ENCODE results near the gene LGALS4.
"Not testable (repeated sequence)": the region's sequence is repeated elsewhere in the genome, so short reads cannot be mapped to it uniquely, and the experiment has no call there.

The LGALS4 gene

DNA sequence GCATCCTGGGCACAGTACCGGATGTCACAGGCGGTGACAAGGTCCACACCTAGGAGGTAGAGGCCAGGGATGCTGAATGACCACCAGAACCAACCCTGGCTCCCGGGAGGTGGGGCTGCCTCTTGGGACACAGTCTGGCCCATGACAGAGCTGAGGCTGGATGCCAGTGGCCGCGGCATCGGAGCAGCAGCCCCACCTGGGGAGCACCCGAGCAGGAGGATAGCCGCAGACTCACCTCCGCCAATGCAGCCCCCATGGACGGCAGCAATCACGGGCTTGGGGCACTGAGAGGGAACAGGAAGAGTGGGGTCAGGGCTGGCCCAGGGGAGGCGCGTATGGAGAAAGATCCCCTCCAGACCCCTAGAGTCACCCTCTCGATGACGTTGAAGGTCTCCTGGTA, 4.3 kb upstream of the LGALS4 start:
- no peak for DNase-seq

DNA sequence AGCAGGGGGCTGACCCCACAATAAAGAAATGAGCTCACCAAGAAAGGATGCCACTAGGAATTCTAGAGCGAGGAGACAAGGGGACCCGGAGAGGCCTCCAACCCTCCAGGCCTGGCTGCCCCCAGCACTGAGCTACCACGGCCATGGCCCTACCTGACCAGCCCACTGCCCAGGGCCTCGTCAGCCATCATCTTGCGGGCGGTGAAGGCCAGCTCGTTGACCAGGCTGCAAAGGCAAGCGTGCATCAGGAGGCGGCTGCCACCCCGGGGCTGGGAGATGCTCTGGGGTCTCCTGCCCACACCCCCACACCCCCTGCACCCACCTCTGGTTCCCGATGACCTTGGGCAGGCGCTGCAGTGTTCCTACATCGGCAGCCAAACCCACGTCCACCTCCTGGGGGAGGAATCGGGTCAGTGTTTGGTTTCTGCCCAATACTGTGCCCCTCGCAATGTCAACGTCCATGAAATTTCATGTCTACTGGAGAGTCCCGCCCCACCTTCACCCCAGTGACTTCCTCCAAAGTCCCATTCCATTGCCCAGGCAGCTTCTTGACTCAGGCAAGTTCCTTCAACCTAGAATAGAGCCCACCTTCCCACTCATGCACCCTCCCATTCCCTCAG, 3.5 kb upstream of the LGALS4 start:
- DNase-seq, result no peak

DNA sequence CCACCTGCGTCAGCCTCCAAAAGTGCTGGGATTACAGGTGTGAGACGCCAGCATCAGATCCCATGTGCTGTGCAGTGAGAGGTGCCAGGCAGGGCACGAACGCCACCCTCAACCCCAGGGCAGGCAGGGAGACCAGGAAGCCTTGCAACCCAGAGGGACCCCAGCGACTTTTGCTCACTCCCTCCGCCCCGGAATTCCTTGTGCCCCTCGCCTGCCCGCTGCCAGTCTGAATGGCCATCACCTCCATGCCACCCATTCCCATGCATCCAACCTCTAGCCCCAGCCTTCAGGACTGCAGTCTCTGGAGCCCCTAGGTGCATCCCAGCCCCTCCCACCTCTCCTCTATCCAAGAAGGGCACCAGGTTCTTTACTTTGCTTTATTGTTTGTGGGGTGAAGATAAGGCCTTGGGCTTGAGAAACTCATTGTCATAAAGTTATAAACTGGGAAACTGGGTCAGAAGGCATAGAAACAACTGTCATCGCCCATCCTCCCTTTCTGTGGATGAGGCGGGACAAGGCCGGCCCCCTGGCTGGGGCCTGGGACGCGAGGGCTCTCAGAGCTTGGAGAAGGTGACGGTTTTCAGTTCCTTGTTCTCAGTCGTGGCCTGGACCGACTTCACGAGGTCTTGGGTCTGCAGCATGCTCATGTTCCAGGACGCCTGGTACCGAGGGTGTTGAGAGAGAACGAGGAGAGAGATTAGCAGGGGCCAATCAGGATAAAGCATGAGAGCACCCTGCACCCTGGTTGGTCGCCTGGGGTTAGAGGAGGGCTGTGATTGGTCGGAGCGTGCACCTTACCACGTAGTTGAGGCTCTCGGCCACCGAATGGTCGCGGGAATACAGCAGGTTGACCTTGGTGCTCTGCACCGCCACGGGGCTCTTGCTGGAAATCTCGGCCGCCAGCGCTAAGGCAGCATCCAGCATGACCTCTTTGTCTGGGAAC, 2.6 kb upstream of the LGALS4 start:
- DNase-seq, result no peak

DNA sequence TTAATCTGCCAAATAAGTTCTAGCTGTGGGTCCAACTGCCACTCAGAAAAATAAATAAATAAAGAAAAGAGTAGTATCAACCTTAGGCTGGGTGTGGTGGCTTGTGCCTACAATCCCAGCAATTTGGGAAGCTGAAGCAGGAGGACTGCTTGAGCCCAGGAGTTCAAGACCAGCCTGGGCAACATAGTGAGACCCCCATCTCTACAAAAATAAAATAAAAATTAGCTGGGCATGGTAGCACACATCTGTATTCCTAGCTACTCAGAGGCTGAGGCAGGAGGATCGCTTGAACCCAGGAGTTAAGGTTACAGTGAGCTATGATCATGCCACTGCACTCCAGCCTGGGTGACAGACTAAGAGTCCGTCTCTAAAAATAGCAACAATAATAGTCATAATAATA, 1.2 kb upstream of the LGALS4 start:
- DNase-seq, result not testable (repeated sequence)

DNA sequence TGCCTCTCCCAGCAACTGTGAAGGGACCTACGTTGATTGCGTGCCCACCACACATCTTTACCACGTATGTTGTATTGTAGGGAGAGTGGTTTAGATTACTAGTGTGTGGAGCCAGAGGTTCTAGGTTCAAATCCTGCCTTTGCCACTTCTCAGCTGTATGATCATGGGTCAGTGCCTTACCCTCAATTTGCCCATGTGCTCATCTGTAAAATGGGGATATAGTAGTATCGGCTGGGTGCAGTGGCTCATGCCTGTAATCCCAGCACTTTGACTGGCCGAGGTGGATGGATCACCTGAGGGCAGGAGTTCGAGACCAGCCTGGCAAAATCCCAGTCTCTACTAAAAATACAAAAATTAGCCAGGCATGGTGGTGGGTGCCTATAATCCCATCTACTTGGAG, 578 bp upstream of the LGALS4 start:
- DNase-seq, result no peak

DNA sequence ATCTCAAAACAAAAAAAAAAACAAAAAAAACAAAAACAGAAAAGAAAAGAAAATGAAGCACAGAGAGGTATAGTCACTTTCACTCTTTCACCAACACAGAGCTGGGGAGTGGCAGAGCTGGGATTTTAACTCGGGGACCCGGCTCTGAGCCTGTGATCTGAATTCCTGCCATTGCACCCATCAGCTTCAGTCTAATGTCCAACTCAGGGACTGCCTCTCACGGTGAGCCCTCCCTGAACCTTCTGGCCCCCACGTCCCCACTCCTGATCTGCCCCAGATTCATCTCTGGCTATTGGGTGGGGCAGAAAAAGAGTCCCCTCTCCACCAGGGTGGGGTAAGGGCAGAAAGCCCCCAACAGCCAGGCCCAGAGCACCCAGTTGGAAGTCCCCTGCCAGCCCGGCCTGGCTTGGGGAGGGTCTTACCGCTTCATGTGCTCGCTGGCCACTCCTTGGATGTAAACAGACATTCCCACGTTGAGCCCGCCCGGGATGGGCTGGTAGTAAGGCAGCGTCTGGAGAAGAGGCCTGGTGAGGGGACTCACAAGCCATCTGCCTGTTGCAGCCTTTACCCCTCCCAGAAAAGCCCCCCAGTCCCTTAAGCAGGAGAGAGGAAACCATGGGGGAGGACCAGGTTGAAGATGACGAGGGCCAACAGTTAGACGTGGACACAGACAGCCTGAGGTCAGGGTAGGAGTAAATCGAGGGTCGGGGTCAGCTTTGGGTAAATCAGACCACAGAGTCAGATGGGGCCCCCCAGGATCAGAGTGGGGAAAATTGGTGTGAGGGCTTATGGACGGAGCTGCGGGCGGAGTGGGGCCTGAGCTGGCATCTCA, 520 bp downstream of the LGALS4 start:
- DNase-seq, result no peak

DNA sequence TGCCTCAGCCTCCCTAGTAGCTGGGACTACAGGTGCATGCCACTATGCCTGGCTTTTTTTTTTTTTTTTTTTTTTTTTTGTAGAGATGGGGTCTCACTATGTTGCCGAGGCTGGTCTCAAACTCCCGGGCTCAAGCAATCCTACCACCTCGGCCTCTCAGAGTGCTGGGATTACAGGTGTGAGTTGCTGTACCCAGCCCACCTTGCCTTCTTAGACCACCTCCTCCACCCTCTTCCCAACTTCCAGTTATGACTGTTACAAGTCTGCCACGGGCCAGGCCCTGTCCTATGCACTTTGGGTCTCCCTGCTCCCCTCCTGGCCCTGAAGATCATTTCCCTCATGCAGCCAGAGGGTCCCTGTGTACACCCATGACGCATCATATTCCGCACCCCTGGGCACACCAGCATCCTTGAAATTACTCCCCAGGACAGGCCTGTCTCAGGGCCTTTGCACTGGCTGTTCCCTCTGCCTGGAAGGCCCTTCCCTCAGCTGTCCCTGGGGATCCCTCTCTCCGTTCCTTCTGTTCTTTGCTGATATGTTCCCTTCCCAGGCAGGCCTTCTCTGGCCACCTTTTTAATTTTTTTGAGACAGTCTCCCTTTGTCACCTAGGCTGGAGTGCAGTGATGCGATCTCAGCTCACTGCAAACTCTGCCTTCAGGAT, 3.0 kb downstream of the LGALS4 start:
- DNase-seq, result no peak

DNA sequence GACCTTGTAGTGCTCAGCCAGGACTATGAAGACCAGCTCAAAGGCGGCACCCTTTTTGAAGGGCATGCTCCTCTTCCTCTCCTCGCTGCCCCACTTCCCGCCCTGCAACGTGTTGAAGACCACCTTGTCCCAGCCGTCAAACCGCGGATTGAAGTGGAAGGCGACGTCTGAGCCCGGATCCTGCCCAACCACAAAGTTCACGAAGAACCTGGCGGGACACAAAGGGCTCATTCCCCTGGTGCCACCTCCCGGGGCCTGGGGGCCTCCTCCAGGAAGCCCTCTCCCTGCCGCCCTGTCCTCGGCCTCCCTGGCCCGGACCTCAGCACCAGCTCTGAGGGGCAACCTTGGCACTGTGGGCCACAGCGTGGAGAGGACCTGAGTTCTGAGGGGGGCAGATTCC, 4.0 kb downstream of the LGALS4 start:
- DNase-seq, result no peak

DNA sequence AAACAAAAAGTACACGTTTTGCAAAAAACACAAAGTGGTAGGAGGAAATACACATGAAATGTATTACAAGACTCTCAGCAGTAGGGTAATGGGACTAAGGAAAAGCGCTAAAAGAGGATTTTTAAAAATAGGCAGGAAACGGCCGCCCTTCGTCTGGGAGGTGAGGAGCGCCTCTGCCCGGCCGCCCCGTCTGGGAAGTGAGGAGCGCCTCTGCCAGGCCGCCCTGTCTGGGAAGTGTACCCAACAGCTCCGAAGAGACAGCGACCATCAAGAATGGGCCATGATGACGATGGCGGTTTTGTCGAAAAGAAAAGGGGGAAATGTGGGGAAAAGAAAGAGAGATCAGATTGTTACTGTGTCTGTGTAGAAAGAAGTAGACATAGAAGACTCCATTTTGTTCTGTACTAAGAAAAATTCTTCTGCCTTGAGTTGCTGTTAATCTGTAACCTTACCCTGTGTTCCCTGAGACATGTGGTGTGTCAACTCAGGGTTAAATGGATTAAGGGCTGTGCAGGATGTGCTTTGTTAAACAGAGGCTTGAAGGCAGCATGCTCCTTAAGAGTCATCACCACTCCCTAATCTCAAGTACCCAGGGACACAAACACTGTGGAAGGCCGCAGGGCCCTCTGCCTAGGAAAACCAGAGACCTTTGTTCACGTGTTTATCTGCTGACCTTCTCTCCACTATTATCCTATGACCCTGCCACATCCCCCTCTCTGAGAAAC, 5.2 kb downstream of the LGALS4 start:
- DNase-seq, result not testable (repeated sequence)

DNA sequence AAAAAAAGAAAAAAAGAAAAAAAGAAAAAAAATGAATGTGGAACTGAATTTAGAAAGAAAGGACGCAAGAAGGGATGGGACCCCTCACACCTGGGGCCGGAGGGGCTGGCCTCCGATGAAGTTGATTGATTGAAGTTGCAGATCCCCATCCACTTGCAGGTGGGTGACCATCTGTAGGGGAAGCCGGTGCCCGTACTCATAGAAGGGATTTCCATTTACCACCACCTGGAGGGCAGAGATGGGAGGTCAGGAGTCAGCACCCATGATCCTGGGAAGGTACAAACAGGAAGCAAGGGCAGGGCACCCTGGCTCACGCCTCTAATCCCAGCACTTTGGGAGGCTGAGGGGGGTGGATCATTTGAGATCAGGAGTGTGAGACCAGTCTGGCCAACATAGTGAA, 6.4 kb downstream of the LGALS4 start:
- no peak for DNase-seq

DNA sequence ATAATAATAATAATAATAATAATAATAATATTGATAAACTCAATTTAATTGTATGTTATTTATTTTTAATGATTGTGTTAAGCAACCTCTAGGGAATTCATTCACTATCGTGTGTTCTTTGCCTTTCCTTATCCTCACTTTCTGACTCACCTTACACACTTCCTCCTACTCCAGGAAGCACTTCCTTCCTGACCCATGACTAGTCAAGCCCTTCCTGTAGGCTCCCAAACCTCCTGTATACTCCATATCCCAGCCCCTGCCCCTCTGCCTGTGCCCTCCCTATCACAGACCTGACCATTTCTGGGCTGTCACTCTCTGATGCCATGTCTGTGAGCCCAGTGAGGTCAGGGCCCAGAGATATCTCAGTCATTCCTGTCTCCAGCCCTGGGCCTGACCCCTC, 7.6 kb downstream of the LGALS4 start:
- DNase-seq, result no peak

DNA sequence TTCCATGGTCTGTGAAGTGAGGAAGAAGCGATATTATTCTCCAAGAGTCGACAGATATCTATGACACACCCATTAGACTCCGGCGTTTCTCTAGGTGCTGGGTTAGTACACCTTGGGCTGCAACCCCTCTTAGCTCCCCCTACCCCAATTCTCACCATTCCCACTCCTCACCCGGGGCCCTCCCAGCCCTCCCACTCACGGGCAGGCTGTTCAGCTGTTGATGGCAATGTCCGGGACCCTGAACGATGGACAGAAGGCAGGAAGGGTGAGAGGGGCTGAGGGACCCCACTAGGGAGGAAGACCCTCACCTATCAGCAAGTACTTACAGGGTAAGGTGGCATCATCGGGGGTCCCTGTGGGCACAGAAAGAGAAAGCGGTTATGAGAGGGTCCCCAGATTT, 9.2 kb downstream of the LGALS4 start:
- no peak for DNase-seq

DNA sequence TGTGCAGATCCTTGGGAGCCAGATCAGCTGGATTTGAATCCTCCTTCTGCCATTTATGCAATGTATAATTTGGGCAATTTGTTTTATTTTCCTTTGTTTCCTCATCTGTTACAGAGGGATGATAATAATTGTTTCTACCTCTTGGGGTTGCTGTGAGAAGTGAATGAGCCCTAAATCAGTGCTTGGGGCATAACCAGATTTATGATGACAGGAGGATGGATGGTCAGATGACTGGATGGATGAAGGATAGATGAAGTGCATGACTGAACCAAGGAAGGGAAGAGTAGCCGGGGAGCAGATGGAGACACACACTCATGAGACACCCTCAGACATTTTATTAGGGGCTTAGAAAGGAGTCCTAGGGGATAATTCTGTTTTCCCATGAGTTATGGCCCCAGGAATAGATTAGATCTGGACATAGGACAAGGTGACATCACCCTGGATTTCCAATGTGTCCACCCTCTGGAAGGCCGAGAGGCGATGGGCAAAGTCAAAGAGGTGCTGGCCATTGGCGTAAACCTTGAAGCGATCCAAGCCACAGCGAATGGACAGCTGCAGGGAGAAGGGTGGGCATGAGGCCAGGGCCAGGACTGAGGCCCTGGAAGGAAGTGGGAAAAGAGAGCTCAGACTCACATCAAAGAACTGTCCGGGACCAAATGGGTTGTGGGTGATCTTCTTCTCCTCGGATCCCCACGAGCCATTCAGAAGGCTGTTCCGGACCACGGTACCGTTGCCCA, 11.2 kb downstream of the LGALS4 start:
- DNase-seq, result no peak

DNA sequence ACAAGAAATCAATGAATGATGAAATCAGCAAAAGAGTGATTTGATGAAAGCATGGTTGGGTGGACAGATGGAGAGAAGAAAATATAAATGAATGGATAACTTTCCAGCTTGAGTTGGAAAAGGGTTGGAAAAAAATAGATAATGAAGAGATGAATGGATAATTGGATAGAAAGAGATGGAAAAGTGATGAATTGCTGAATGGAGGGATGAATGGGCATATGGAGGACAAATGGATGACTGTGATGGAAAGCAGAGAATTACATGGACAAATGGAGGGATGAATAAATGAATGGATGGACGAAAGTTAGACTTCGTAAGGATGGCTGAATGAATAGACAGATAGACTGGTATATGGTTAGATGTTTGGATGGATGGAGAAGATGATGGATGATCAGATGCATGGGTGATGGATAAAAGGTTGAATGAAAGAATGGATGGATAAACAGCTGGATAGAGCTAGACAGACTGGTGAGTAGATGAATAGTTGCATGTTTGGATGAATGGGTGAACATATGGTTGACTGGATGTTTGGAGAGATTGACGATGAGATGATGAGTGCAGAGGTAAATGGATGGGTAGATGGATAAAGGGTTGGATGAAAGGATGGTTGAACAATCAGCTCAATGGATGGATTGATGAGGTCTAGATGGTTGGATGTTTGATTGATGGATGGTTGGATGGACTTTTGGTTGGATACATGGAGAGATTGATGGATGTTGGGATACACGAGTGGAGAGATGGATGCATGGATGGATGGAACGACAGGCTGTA, 12.0 kb downstream of the LGALS4 start:
- DNase-seq, result no peak

DNA sequence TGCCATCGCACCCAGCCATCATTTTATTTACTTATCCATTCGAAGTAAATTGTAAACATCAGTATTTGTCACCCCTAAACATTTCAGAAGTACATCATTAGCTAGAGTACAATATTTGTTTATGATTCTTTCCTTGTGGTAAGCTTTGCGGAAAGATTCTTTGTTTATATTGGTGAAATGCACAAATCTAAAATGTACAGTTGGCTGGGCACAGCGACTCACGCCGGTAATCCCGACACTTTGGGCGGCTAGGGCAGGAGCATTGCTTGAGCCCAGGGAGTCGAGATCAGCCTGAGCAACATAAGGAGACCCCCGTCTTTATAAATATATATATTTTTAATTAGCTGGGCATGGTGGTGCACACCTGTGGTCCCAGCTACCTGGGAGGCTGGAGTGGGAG, 13.6 kb downstream of the LGALS4 start:
- no peak for DNase-seq

DNA sequence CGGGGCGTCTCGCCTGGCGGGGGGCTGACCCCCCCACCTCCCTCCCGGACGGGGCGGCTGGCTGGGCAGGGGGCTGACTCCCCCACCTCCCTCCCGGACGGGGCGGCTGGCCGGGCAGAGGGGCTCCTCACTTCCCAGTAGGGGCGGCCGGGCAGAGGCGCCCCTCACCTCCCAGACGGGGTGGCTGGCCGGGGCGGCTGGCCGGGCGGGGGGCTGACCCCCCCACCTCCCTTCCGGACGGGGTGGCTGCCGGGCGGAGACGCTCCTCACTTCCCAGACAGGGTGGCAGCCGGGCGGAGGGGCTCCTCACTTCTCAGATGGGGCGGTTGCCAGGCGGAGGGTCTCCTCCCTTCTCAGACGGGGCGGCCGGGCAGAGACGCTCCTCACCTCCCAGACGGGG, 15.0 kb downstream of the LGALS4 start:
- not testable (repeated sequence) for DNase-seq

DNA sequence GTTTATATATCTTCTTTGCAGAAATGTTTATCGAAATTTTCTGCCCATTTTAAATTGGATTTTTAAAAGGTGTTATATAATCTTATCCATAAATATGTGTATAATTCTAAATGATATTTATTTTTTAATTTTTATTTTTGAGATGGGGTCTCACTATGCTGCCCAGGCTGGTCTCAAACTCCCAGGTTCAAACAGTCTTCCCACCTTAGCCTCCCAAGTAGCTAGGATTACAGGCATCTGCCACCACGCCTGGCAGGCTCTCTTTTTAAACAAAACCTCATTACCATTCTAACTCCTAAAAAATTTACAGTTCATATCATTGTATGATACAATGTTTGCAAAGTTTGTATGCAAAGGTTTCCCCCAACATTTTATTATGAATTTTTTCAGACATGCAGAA, 16.6 kb downstream of the LGALS4 start:
- DNase-seq, result no peak

DNA sequence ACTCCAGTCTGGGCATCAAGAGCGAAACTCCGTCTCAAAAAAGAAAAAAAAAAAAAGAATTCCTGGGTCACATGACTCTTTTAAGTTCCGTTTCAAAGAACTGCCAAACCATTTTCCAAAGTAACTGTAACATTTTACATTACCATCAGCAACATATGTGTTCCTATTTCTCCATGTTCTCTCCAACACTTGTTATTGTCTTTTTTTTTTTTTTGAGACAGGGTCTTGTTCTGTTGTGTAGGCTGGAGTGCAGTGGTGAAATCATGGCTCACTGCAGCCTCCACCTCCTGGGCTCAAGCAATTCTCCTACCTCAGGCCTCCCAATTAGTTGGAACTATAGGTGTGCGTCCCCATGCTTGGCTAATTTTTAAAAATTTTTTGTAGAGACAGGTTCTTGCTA, 17.2 kb downstream of the LGALS4 start:
- DNase-seq, result no peak

DNA sequence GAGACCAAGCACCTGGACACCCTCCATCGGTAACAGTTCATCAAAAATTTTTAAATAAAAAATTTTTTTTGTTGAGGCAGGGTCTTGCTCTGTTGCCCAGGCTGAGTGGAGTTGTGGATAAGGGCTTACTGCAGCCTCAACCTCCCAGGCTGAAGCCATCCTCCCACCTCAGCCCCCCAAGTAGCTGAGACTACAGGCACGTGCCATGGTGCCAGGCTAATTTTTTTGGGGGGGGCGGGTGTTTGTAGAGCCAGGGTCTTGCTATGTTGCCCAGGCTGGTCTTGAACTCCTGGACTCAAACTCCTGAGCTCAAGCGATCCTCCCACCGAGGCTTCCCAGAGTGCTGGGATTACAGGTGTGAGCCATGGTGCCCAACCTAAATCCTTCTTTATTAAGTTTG, 19.1 kb downstream of the LGALS4 start:
- DNase-seq, result no peak

DNA sequence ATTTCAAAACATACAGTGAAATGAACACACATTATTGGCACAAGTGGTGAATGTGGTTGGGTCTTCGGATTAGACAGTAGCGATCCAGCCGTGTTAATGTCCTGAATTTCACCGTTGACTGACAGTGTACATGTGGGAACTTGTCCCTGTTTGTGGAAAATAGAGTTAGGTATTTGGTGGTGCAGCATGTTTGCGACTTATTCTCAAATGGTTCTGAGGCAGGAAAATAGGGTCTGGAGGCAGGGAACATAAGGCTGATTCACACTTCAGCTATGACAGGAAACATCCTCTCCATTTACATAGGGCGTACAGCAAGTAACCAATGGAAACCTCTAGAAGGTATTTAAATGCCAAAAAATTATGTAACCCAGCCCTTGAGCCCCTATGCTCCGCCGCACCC, 19.6 kb downstream of the LGALS4 start:
- DNase-seq, result no peak

Measured in CD4-positive, alpha-beta T cell treated with Interleukin-4 for 1 hour (primary cell).